Airway epithelial cell (primary cell): Measurements from ENCODE around the gene MON1A. TPM values are rescaled to one million over a fixed set of nuclear protein-coding genes. Genes with fewer than 3 reads are reported as not detected.

ENCODE experiments used
- total RNA-seq: library from RNA; depleted of rRNA; stranded (reverse); fragments of >200 nt; gene quantifications from 2 replicates; pipeline ENCODE4 v1.2.3, GENCODE V29; 2015

The MON1A gene
- total RNA-seq = 15.4 and 20.8 TPM in 2 replicates

DNA sequence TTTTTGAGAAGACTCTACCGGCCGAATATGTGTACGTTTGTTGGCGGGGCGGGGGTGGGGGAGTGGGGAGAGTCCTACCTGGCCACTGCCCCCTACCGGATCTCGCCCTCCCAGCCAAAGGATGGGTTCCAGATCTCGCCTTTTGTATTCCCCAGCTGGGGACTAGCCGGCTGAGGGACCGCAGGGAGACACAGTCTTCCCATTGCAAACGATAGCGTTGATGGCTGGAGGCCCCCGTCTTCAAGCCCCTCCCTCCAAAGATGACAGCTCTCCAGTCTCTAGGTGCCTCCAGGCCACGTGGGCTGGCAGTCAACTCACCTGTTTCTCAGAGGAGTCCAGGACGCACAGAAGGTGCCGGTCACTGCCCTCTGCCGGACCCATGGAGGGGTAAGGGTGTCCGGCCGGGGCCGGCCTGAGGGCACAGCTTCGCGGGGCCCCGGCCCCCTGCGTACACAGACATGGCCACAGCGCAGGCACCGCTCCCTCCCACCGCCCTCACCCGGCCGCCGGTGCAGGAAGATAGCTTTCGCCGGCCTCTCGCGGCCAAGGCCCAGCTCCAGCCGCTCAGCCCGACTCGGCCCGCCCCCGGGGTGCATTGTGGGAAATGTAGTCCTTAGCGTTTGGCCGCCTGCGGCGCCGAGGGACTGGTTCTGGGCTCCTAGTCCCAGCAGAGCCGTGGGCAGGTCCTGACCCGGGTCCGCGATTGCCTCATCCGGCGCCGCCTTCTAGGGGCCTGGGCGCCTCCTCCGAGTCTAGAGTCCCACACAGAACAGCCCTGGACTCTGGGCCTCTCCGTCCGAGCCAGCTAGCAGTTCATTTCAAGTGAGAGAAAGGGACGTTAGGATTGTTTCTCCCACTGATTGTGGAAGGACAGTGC, at the start of gene MON1A:
TSS of gene MON1A (minus strand) at position 521 of the 877 bp plus-strand sequence. CDS start 16,465 bp downstream, outside the sequence.

GRCh38 chr3:49939858-49940666, 10.5 kb upstream of the MON1A start, which contains the start of gene RBM6:
Gene RBM6 (plus strand): TSS chr3:49940150. CDS start chr3:49962642, 22,492 bp downstream.

DNA sequence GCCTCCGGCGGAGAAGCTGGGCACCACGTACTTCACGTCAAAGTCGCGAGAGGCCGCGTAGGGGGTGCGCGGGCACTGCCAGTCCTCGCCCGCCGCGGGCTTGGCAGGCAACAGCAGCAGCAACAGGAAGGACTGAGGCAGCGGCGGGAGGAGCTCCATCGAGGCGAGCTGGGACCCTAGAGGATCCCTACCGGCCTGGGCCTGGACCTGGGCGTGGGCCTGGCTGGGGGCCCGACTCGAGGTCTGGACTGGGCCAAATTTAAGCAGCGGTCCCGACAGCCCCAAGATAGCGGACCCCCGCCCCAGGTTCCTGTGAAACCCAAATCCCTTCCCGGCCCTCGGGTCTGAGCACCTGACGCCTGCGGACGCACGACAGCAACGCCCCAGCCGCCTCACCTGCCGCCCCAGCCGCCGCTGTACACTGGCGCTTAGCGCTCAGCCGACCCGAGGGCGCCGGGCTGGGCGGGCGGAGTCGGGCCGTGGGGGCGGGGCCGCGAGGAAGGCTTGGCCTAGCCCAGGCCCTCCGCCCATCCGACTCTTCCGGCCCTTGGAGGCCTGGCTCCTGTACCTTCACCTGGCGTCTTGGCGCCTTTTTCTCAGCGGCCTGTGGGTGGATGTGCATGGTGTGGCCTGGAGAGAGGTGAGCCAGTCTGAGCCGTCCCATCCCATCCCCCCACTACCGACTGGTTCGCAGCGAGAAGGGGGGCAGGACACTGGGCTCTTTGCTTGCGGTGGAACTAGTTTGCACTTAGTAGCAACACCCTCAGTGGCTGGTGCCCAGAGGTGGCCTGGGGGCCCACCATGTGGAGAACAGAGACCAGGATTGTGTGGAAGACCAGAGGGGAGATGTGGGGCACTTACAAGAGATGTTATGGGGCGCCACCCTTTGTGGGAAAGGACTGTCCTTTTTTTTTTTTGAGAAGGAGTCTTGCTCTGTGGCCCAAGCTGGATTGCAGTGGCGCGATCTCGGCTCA, 25.9 kb downstream of the MON1A start, which contains the start of gene MST1R:
TSS of gene MST1R (minus strand) at position 423 of the 974 bp plus-strand sequence. CDS start at position 159, 264 bp downstream.

DNA sequence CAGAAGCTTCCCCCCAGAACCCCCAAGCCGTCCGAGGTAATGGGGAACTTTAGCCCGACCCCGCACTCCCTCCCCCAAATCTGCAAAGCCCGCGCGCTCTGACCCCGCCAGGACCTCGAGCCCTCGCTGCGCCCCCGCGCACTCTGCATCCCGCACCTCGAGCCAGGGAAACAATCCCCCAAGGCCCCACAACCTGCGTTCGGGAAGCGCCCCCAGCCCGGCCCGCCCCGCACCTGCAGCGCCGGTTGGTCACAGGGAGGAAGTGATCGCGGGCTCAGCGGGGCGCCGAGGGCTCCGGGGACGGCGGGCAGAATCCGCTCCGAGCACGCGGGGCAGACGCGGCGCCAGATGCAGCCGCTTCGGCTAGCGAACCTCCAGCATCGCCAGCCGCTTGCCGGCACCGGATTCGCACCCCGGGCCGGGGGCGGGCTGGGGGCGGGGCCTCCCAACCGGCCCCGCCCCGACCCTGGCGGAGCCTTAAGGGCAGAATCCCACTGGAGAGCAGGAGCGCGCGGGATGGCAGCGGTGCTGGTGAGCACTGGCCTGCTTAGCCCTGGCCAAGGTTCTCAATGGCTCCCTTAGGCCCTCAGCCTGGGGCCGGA, 60.0 kb downstream of the MON1A start, which contains the start of gene CAMKV:
TSS of gene CAMKV (minus strand) at position 382 of the 602 bp plus-strand sequence. CDS start 7,518 bp downstream, outside the sequence.

Other genes starting within 250 kb of the MON1A start
- gene MST1, start 240.3 kb downstream of the MON1A start, total RNA-seq = 3.5 and 4.2 TPM in 2 replicates
- 19.6 and 23.8 TPM in 2 replicates for gene RNF123, start 240.3 kb downstream of the MON1A start, total RNA-seq
- 0.19 and 0.42 TPM in 2 replicates for gene AMIGO3, start 210.1 kb downstream of the MON1A start, total RNA-seq
- gene GMPPB, start 205.9 kb downstream of the MON1A start, total RNA-seq = 47.8 and 50.9 TPM in 2 replicates
- 16.5 and 20.7 TPM in 2 replicates for gene IP6K1, start 143.3 kb downstream of the MON1A start, total RNA-seq
- gene CDHR4, start 129.9 kb downstream of the MON1A start, total RNA-seq = not detected in 2 replicates
- gene INKA1, start 126.5 kb downstream of the MON1A start, total RNA-seq = 21.7 and 28.6 TPM in 2 replicates
- 3.2 and 5.8 TPM in 2 replicates for gene UBA7, start 115.9 kb downstream of the MON1A start, total RNA-seq
- 7.9 and 8.5 TPM in 2 replicates for gene TRAIP, start 73.2 kb downstream of the MON1A start, total RNA-seq
- not detected in 2 replicates for gene CAMKV, start 59.9 kb downstream of the MON1A start, total RNA-seq
- 13.3 and 19.9 TPM in 2 replicates for gene MST1R, start 25.9 kb downstream of the MON1A start, total RNA-seq
- 28.6 and 34.2 TPM in 2 replicates for gene RBM6, start 10.3 kb upstream of the MON1A start, total RNA-seq
- gene RBM5, start 159.1 kb upstream of the MON1A start, total RNA-seq = 30.3 and 59.5 TPM in 2 replicates
- gene SEMA3F, start 225.5 kb upstream of the MON1A start, total RNA-seq = 183 and 242 TPM in 2 replicates